Measurements from ENCODE around the gene KPNB1.
A peak's percentile ranks its signal among the peaks of the same experiment; 100 is the strongest.

The KPNB1 gene

GRCh38 chr17:47649153-47649971, at the start of gene KPNB1:
Gene KPNB1 (plus strand): TSS chr17:47649919. CDS start chr17:47650245, 326 bp downstream.
- DNase-seq (ENCODE audit: low read depth in 2 of 2), result peak; percentile 97 to 98

DNA sequence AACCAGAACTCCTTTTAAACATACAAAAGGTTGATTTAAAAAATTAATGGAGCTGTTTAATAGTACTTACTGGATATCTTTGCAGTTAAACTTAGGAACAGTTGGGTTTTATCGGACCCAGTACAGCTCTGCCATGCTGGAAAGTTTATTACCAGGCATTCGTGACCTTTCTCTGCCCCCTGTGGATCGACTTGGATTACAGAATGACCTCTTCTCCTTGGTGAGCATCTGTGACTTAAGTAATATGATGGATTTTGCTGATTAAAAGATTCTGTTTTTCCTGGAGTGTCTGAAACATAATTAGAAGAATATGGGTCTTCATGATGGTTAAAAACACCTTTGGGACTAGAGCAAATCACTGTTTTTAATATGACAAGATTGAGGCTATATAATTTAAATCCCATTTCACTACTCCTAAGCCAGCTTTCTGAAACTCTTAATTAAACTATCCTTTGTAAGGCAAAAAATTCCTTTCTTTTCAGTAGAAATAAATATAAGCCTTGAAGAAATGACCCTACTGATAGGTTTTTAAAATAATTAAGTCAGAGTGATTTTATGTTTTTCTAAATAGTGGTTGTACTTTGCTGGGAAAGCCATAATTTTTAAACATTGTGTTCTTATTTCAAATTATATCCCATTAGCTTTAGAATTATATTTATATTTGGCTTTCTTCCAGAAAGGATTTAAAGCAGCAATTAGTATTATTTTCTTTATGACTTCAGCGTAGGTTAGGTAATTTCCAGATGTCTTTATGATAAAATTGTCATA, 45.7 kb upstream of the KPNB1 start:
- no peak for DNase-seq (ENCODE audit: low read depth in 2 of 2)

DNA sequence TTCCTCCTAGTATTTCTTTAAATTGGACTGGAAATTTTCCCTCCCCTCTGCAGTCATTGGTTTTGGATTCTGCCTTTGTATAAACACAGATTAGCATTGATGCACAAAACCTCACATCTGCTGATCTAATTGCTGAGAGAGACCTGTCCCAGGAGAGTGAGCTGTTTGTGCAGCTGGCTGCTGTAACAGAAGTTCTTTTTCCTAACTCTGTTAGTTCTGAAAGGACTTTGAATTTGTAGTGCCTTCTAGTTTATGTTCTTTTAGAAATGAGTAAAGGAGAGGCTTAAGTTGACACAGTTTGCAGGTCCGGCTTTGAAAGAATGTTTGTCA, 45.2 kb upstream of the KPNB1 start:
- no peak for DNase-seq (ENCODE audit: low read depth in 2 of 2)

- no peak for DNase-seq (ENCODE audit: low read depth in 2 of 2)
Measured at GRCh38 chr17:47605011-47605410, 44.7 kb upstream of the KPNB1 start.

DNA sequence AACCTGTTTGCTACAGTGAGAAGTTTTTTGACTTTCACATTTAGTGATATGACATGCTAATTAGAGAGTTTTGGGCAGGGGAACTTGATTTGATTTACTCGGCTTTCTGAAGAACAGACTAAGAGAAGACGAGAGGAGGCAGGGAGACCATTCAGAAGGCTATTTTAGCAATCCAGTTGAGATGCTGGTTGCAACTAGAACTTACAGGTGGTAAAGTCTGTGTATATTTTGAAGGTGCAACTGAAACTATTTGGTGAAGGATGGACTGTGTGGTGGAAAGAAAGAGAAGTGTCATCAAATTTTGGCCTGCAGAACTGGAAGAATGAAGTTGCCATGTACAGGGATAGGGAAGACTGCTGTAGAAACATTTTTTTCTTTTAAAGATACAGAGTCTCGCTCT, 42.2 kb upstream of the KPNB1 start:
- DNase-seq (ENCODE audit: low read depth in 2 of 2), result no peak

GRCh38 chr17:47611372-47612350, 38.1 kb upstream of the KPNB1 start:
- DNase-seq (ENCODE audit: low read depth in 2 of 2), result no peak

- no peak for DNase-seq (ENCODE audit: low read depth in 2 of 2)
Measured at GRCh38 chr17:47615766-47616424, 33.8 kb upstream of the KPNB1 start.

DNA sequence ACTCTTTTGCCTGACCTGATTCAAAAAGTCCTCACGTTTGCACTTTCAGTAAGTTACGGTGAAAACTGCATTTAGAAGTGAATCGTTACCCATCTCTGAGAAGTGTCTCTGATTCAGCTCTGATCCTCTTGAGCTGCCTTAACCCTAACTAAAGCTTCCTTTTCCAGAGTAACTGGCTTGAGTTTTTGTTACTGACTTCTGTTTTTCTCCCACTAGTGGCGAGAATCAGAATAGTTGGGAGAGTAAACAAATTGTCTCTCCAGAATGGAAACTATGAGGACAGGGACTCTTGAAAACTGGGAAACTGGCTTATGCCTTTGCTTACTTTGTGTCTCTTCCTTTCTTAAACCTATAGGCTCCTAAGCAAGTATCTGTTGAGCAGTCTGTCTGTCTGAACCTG, 31.3 kb upstream of the KPNB1 start:
- DNase-seq (ENCODE audit: low read depth in 2 of 2), result no peak

GRCh38 chr17:47620503-47621245, 29.0 kb upstream of the KPNB1 start:
- no peak for DNase-seq (ENCODE audit: low read depth in 2 of 2)

DNA sequence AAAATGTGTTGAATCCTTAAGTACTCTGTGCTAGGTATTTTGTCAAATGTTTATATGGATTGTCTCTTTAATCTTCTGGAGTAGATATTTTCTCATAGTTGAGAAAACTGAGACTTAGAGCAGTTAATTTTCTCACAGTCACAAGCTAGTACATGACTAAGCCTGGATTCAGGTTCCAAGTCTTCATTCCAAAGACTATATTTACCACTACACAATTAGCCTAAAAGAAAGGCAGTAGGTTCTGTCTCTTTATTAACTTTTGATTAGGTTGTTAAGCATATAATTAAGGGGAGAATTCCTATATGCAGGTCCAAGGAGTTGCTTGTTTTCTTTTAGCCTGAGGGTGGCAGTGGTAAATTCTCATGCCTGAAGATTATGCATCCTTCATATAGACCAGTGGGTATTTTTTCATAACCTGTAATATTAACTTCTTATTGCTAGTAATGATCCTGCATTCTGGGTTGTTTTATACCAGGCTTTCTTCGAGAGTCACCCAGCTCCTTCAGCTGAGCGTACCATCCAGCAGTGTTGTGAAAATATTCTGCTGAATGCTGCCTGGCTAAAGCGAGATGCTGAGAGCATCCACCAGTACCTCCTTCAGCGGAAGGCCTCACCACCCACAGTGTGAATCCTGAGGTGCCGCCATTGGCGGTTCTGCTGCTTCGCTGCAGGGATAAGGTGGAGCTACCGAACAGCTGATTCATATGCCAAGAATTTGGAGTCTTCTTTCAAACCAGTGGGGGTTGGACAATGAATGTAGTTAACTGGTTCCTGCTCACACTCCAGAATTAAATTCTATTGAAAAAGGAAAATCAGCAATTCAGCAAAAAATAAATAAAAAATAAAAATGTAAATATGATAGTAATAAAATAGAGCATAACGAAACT, 28.2 kb upstream of the KPNB1 start:
- no peak for DNase-seq (ENCODE audit: low read depth in 2 of 2)

DNA sequence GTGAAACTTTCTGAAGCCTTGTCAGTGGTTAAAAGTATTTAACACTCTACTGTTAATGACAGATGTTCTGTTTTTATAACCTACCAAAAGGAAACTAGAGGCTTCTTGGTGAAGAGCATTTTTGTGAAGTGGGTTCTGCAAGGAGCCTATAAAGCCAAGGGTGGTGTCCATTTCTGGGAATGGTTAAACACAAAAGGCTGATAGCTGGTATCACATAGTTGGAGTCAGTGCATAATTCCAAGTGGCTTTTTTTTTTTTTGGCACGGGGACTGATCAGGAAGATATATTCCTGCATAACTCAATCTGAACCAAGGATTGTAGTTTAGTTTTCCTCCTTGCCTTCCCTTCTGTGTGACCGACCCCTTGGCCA, 27.6 kb upstream of the KPNB1 start:
- DNase-seq (ENCODE audit: low read depth in 2 of 2), result no peak

- DNase-seq (ENCODE audit: low read depth in 2 of 2), result no peak
Measured at GRCh38 chr17:47624727-47625068, 25.0 kb upstream of the KPNB1 start.

DNA sequence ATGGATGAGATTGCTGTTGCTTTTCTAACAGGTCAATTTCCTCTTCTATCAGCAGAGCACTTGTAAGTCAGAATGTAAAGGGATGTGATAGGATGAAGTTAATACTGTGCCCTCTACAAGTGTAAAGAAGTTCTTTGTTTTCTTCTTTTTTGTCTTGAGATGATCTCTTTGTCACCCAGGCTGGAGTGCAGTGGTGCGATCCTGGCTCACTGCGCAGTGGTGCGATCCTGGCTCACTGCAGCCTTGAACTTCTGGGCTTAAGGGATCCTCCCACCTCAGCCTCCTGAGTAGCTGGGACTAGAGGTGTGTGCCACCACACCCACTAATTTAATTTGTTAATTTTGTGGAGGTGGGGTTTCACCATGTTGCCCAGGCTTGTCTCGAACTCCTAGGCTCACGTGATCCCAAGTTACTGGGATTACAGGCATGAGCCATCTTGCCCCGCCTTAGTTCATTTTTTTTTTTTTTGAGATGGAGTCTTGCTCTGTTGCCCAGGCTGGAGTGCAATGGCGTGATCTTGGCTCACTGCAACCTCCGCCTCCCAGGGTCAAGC, 21.6 kb upstream of the KPNB1 start:
- DNase-seq (ENCODE audit: low read depth in 2 of 2), result no peak

- DNase-seq (ENCODE audit: low read depth in 2 of 2), result no peak
Measured at GRCh38 chr17:47629826-47630225, 19.9 kb upstream of the KPNB1 start.

GRCh38 chr17:47630614-47631013, 19.1 kb upstream of the KPNB1 start:
- DNase-seq (ENCODE audit: low read depth in 2 of 2), result no peak

DNA sequence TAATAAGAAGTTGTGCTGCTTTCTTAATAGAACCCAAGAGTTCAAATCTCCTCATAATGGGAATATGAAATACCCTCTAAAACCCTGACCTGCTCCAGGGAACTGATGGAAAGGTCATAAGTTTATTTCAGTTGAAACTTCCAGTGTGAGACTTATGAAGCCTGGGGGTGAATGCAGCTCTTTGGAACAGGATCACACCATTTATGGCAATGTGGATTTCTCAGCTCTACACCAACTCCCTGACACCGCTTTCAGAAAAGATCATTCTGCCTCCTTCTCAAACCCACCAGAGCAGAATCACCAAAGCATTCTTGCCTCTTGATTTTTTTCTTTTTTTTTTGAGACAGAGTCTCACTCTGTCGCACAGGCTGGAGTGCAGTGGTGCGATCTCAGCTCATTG, 16.7 kb upstream of the KPNB1 start:
- no peak for DNase-seq (ENCODE audit: low read depth in 2 of 2)

GRCh38 chr17:47633996-47634395, 15.7 kb upstream of the KPNB1 start:
- no peak for DNase-seq (ENCODE audit: low read depth in 2 of 2)

GRCh38 chr17:47634870-47635269, 14.8 kb upstream of the KPNB1 start:
- DNase-seq (ENCODE audit: low read depth in 2 of 2), result no peak

GRCh38 chr17:47635734-47636133, 14.0 kb upstream of the KPNB1 start:
- DNase-seq (ENCODE audit: low read depth in 2 of 2), result no peak

Data from stimulated activated CD4-positive, alpha-beta T cell treated with anti-CD3 and anti-CD28 coated beads, Interleukin-4, amount 100 ng/mL, for 48 hours (primary cell).